IPS-NIHi11 (cell line): ENCODE measurements around the gene CACNA1A.
A peak's percentile ranks its signal among the peaks of the same experiment; 100 is the strongest.
"Not testable (repeated sequence)": the region's sequence is repeated elsewhere in the genome, so short reads cannot be mapped to it uniquely, and the experiment has no call there.

Experiments
- DNase-seq: peaks from one replicate; pipeline ENCODE4 v3.0.0; 2012; ENCODE audit warnings: mixed read lengths, low spot score

The CACNA1A gene

DNA sequence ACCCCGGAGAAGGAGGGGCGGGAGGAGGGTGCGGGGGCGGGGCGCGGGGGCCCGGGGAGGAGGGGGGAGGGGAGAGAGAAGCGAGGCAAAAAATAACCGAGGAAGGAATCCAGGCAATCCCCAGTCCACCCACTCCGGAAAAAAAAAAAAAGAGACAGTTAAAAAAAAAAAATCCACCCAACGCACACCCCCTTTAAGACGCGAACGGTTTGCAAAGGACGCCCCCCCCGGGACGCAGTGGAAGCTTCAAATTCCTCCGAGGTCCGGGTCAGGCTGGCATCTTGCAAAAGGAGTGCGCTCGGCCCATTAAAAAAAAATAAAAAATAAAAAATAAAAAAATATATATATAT, at the start of gene CACNA1A:
Gene CACNA1A, minus strand, starts transcription at position 9 of the 350 bp plus-strand sequence. CDS start 255 bp downstream, outside the sequence.
- DNase-seq: no peak

DNA sequence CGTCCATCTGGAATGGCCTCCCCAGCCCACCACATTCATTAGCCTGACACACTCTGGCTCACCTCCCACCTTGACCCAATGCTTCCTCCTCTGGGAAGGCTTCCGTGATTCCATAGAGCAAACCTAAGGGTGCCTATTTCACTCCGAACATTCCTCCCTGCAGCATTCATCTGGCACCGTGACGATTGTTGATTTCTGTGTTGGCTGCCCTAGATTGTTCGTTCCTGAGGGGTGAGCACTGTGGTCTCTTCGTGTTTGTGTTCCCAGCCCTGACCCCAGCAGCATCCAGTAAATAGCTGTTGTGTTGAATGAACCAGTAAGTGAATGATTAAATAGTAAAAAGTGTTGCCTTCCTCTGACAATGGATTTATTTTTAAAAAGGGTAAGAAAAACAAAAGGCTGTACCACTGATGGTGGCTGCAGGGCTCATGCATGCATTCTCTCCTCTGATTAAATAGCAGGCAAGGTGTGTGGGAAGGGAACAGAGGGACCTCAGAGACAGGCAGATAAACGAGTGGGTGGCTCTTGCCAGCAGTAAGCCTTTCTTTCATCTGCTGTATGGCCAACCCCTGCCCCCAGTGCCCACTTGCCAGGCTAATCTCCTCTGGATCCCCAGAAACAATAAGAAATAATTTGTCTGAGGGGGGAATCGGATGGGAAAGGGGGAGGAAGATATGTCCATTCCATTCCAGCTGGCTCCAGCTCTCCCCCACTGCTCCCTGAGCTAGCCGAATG, 48.4 kb upstream of the CACNA1A start:
- DNase-seq: no peak

DNA sequence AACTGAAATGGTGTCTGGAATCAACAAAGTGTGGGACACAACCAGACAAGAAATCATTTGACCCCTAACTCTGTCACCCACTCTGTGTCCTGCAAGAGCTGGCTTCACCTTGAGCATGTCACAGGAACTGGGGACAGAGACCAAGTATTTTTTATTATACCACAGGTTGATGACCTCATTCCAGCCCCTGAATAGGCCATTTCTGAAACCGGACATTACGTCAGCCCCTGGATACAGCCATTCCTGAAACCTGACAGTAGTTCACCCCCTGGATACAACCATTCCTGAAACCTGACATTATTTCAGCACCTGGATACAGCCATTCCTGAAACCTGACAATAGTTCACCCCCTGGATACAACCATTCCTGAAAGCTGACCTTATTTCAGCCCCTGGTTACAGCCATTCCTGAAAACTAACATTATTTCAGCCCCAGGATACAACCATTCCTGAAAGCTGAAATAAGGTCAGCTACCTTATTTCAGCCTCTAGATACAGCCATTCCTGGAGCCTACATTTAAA, 47.7 kb upstream of the CACNA1A start:
- no peak for DNase-seq

DNA sequence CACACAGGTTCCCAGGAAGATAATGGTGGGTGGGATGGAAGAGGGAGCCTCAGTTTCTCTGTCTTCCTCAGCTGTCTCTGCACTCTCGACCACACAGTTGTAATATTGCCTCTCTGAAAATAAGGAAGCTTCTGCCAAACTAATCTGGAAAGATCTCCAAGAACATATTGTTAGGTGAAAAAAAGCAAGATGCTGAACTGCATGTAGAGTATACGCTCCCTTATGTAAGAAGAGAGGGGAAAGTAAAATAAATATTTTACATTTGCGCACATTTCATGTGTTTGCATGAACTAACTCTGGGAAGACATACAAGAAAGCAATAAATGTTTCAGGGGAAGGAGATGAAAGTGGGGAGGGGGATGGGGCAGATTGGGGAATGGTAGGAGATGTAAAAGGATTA, 41.9 kb upstream of the CACNA1A start:
- no peak for DNase-seq

DNA sequence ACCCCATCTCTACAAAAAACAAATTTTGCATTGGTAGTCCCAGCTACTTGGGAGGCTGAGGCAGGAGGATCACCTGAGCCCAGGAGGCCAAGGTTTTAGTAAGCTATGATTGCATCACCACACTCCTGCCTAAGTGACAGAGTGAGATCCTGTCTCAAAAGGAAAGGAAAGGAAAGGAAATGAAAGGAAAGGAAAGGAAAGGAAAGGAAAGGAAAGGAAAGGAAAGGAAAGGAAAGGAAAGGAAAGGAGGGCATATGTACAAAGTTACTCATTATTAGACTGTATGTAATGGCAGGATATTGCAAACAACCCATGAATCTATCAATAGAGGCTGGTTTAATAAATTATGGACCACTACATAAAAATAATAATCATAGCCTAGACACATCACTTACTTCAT, 40.8 kb upstream of the CACNA1A start:
- no peak for DNase-seq

DNA sequence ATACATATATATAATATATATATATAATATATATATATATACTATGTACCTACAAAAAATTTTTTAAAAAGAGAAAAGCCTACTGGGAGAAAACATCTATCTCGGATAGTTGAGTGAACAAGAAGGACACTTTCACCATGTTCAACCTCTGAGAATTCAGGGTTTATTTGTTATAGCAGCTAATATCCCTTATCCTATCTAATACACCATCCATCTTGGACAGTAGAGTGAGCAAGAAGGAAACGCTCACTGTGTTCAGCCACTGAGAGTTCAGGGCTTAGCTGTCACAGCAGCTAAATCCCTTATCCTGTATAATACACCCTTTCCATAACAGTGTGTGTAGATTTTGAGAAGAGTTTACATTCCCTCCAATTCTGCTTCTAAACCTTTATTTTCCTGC, 38.1 kb upstream of the CACNA1A start:
- no peak for DNase-seq

GRCh38 chr19:13541554-13541953, 35.3 kb upstream of the CACNA1A start:
- no peak for DNase-seq

DNA sequence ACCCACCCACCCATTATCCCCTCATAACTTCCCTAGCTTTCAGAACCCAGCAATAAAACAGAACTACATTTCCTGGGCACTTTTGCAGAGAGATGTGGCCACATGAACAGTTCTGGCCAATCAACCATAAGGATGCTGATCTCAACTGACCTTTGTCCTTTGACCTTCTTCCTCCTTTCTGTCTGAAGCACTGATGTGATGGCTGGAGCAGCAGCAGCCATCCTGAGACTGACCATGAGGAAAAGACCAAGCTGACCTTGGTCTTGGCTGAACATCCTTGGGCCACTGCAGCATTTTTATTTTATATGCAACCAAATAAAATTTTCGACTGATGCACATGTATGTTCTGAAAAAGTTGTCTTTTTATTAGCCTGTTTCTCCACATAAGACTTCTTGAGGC, 33.1 kb upstream of the CACNA1A start:
- no peak for DNase-seq

DNA sequence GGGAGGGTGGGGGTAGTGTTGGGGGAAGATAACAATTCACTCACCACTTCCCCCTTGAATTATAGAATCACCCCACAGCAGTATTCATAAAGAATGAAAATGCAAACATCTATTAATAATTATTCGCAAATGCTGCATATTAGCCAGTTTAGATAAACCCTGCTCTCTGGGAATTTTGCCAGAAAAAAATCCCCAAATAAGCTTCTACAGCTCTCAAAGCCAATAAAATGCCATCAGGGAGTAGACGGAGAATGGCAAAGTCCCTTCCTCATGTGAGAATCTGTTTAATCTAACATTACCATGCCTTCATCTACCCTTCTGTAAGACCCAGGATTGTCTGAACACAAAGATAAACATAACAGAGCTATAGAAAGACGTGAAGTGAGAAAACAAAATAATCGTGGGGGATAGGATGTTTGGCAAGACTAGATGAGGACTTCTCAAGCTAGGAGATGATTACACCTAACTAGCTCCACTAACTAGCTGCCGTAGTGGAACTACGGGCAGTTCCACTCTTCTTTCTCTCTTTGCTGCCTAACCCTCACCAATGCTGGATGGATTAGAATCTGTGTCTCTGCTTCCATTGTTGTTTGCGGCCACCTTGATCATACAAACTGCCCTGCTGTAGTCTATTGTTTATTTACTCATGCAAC, 32.4 kb upstream of the CACNA1A start:
- DNase-seq: no peak

DNA sequence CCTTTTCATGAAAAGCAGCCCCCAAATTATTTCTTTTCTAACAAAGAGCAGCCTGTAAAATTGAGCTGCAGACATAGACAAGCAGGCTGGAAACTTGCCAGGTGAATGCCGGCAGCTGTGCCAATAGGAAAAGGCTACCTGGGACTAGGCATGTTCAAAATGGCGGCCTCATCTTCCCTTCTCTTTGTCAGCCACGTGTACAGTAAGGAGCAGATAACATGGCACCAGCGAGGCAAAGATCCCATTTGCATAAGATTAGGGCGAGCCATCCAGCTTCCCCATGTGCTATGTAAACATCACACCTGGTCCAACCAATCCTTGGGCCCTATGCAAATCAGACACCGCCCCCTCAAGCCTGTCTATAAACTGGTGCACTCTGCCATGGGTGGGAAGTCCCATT, 31.2 kb upstream of the CACNA1A start:
- DNase-seq: peak; percentile 8

- DNase-seq: no peak
Measured at GRCh38 chr19:13530720-13531119, 24.4 kb upstream of the CACNA1A start.

DNA sequence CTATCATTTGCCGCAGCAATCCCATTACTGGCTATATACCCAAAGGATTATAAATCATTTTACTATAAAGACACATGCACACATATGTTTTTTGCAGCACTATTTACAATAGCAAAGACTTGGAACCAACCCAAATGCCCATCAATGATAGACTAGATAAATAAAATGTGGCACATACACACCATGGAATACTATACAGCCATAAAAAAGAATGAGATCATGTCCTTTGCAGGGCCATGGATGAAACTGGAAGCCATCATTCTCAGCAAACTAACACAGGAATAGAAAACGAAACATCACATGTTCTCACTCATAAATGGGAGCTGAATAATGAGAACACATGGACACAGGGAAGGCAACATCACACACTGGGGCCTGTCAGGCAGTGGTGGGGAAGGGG, 23.4 kb upstream of the CACNA1A start:
- DNase-seq: not testable (repeated sequence)

DNA sequence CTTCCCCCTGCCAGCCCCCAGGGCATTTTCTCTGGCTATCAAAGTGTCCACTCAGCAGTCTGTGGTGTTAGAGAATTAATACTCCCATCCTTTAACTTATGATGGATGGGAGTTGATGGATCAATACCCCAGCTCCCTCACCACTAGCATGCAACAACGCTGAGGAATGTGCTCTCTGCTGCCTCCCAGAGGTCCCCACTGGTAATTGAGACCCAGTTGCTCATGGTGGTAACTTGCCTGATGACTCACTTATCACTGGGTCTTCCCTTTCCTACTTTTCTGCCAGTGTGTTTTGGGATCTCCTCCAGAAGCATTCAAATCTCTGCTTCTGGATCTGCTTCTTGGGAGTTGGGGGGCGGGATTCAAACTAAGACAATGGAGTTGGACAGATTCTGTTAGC, 20.3 kb upstream of the CACNA1A start:
- DNase-seq: peak; percentile 70

- no peak for DNase-seq
Measured at GRCh38 chr19:13521066-13521465, 14.8 kb upstream of the CACNA1A start.

DNA sequence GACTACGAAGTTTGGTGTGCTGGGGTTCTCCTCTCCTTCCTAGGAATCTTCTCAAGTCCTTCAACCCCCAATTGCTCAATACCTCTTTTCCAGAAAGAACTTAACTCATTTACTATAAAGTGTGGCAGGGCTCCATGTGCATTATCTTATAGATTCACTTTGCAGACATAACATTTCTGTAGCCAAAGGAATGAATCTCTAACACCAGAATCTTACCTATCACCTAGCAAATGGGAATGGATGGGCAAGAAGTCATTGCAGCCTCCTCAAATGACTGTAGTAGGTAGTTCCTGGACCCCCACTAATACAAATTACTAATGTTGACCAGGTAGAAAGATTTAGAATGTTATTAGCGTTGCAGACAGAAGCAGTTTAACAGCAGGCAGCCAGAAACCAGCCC, 5.7 kb upstream of the CACNA1A start:
- DNase-seq: no peak

DNA sequence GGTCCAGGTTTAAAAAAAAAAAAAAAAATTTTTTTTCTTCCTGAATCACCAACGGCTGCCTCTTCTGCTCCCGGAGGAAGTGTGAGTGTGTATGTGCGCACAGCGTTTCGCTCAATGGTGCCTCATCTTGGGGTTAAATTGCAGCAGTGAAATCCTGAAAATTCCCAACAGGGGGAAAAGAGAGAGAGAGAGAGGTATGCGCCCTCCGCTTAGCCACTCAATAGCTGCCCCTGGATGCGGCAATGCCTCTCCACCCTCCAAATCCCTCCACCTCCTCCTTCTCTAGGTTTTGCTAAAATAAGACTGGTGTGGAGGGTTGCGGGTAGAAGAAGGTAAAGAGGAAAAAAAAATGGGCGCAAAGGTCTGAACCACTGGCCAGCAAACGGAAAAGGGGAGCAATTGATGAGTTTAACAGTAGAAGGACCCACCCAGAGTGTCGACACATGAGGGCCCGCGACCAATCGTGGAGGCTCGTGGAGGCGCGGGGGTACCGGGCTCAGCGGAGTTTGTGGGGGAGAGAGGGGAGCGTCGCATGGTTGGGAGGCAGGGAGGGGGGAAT, 853 bp upstream of the CACNA1A start:
- peak; percentile 44 for DNase-seq

DNA sequence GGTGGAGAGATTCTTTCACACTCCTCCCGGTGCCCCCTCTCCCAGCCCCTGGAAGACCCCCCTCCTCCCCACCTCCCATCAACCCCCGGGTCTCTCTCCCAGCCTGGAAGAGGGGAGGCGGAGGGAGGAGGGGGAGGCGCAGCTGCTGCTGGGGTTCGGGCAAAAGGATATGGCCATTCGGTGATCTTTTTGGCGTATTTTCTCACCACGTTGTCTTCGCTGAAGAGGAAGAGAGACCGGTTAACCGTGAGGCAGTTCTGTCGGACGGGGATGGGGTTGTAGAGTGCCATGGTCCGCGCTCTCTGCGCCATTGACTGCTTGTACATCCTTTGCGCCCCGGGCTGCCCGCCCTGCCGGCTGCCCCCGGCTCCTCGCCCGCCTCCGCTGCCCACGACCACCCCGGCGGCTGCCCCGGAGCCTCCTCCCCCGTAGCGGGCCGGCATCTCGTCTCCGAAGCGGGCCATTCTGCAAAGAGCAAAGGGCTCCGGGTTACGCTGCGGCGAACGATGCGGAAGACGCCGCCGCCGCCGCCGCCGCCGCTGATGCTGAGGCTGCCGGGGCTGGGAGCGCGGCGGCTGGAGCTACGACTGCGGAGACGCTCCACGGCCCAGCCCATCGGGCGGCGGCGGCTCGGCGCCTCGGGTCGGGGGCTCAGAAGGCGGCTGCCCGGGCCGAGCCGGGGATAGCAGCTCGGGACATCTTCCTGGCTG, 363 bp downstream of the CACNA1A start:
- DNase-seq: peak; percentile 80

GRCh38 chr19:13505164-13505695, 1.0 kb downstream of the CACNA1A start:
- no peak for DNase-seq

DNA sequence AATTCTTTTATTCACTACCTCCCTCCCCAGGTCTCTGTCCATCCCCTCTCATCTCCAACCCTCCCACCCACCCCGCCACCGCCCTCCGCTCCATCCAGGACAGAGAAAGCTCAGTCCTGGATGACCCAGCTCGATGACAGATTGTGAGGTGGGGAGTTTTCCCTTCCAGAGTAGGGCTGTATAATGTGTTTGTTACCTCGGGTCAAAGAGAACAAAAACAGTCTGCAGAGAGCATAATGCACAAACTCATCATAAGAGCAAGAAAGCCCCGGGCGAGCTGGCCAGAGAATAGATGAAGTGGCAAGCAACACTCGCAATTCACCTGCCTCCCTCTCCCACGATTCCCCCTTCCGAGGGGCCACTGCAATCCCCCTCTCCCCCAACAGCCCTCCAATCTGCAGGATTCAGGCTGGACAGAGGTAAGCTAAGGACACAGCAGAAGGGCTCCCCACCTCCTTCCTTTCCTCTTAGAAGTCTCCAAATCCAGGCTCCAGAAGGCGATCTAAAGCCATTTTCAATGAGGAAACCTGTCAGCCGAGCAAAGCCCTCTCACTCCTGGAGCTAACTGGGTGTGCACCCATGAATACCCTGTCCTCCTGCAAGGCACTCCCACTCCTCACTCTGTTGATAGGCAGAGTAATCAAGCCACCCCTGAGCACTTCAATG, 2.6 kb downstream of the CACNA1A start:
- no peak for DNase-seq

DNA sequence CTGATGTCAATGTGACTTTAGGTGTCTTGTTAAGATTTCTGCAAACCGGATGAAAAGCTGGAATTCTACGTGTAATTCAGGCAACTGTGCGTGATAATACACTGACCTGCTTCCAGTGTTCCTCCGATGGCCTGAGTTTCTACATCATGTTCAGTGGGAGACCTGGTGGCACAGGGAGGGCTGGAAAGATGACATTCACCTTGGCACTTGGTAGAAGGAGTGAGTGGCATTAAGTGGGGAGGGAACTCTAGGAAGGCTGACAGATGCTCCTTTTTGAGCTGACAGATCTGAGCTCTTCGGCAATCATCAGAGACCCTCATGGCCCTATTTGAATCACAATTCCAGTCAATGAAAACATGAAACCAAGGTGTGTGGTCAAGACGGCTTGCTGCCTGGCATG, 4.0 kb downstream of the CACNA1A start:
- DNase-seq: no peak

- no peak for DNase-seq
Measured at GRCh38 chr19:13499692-13500091, 6.6 kb downstream of the CACNA1A start.
